HG03575 (cell line): ENCODE results near the gene NFKBIB.
"Not testable (repeated sequence)": the region's sequence is repeated elsewhere in the genome, so short reads cannot be mapped to it uniquely, and the experiment has no call there.

Experiments used
- ATAC-seq: cut with Tn5 transposase; IDR thresholded peaks from one replicate; pipeline ENCODE4 v1.9.1; 2021; ENCODE audit not compliant: unreplicated experiment, insufficient number of reproducible peaks, low FRiP score; ENCODE audit errors: extremely low read depth

Gene NFKBIB

GRCh38 chr19:38920602-38921419 is 21.0 kb downstream of the NFKBIB start:
- no peak for ATAC-seq

GRCh38 chr19:38921420-38922274 is 21.9 kb downstream of the NFKBIB start:
- no peak for ATAC-seq

GRCh38 chr19:38922482-38922881 is 22.7 kb downstream of the NFKBIB start:
- no peak for ATAC-seq

GRCh38 chr19:38924388-38924787 is 24.6 kb downstream of the NFKBIB start:
- no peak for ATAC-seq

- no peak for ATAC-seq
Observed at GRCh38 chr19:38928391-38929001, 28.7 kb downstream of the NFKBIB start.

GRCh38 chr19:38929929-38930775 is 30.4 kb downstream of the NFKBIB start, which contains the start of gene SARS2:
Gene SARS2, minus strand, starts transcription at chr19:38930763. Its CDS starts 27 bp downstream, at chr19:38930736.
- ATAC-seq: peak; percentile 19

- peak; percentile 57 for ATAC-seq
Observed at GRCh38 chr19:38930776-38931520, 31.2 kb downstream of the NFKBIB start, which contains the start of gene MRPS12. Gene MRPS12, plus strand, starts transcription at chr19:38930944. Its CDS starts 351 bp downstream, at chr19:38931295.

GRCh38 chr19:38931521-38931793 is 31.7 kb downstream of the NFKBIB start:
- no peak for ATAC-seq

- ATAC-seq: no peak
Observed at GRCh38 chr19:38932425-38933179, 32.8 kb downstream of the NFKBIB start.

GRCh38 chr19:38933544-38933943 is 33.8 kb downstream of the NFKBIB start:
- no peak for ATAC-seq

GRCh38 chr19:38939957-38940356 is 40.2 kb downstream of the NFKBIB start:
- ATAC-seq: no peak

GRCh38 chr19:38941466-38941865 is 41.7 kb downstream of the NFKBIB start:
- not testable (repeated sequence) for ATAC-seq

GRCh38 chr19:38941979-38942378 is 42.2 kb downstream of the NFKBIB start:
- ATAC-seq: no peak

- no peak for ATAC-seq
Observed at GRCh38 chr19:38942471-38943181, 42.9 kb downstream of the NFKBIB start.

- ATAC-seq: no peak
Observed at GRCh38 chr19:38944981-38945506, 45.3 kb downstream of the NFKBIB start.

GRCh38 chr19:38945562-38946228 is 45.9 kb downstream of the NFKBIB start:
- no peak for ATAC-seq
